GM11168 (cell line): ENCODE measurements around the gene PSMB7.

Experiments
- in situ Hi-C: fragments of 300-500 bp; cut with MboI; formaldehyde crosslinking; loops from one replicate; pipeline ENCODE4 v1.12.0; 2022; ENCODE audit warnings: low sequenced_read_pairs; ENCODE audit not compliant: unreplicated experiment

Gene PSMB7

GRCh38 chr9:124312290-124313265 lies 102.7 kb downstream of the PSMB7 start:
- in situ Hi-C loops: no loop called here

- in situ Hi-C loops: no loop called here
Observed at GRCh38 chr9:124311283-124311682, 104.0 kb downstream of the PSMB7 start.

- in situ Hi-C loops: no loop called here
Observed at GRCh38 chr9:124309667-124310084, 105.6 kb downstream of the PSMB7 start.

GRCh38 chr9:124308606-124309491 lies 106.4 kb downstream of the PSMB7 start:
- in situ Hi-C loops: no loop called here

GRCh38 chr9:124307379-124308030 lies 107.7 kb downstream of the PSMB7 start:
- in situ Hi-C loops: no loop called here

GRCh38 chr9:124306098-124306735 lies 109.0 kb downstream of the PSMB7 start:
- in situ Hi-C loops: no loop called here

GRCh38 chr9:124304285-124304684 lies 111.0 kb downstream of the PSMB7 start:
- in situ Hi-C loops: no loop called here

GRCh38 chr9:124303762-124304161 lies 111.5 kb downstream of the PSMB7 start:
- in situ Hi-C loops: no loop called here
